ENCODE data around the gene ATP6V1F.

The ATP6V1F gene

DNA sequence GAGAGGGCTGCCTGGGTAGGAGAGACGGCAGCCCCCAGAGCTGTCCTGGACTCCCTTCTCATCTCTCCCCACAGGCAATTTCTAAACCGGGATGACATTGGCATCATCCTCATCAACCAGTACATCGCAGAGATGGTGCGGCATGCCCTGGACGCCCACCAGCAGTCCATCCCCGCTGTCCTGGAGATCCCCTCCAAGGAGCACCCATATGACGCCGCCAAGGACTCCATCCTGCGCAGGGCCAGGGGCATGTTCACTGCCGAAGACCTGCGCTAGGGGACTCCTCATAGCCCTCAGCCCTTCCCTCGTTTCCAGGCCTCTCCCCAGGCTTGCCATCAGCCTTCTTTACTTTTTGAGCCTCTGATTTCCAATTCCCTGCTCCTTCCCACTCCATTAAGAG is 2.6 kb downstream of the ATP6V1F start:
- no peak overlapping the region for H3K9ac ChIP-seq (ENCODE audit: low read length)

DNA sequence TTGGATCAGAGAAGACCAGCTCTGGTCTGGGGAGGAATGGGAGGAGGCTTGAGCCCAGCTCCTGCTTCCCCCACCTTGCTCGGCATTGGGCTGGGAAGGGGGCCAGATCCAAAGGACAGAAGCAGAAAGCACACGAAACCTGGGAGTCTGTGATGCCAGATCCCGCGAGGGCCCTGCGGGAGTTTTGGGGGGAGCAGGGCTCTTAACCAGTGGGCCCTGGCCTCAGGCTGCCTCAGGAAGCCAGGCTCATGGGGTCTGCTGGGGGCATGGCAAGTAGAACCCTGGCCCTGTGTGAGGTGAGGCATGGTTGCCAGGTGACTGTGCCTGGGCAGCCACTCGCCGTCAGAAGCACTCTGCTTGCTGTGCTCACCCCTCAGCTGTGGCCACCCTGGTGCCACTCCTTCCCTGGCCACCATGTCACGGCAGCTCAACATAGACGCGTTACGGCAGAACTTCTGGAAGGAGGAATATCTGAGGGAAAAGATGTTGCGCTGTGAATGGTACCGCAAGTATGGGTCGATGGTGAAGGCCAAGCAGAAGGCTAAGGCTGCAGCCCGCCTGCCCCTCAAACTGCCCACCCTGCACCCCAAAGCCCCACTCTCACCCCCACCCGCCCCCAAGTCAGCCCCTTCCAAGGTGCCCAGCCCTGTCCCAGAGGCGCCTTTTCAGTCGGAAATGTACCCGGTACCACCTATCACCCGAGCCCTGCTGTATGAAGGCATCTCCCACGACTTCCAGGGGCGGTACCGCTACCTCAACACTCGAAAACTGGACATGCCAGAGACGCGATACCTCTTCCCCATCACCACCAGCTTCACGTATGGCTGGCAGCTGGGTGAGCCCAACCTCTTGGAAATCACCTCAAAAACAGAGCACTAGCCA is 3.6 kb downstream of the ATP6V1F start:
- Histone ChIP-seq H3F3A (ENCODE audit: insufficient read depth) (no peaks in the 10 kb centered on the region), H3K36me3 (ENCODE audit: low read length) (no peaks in the 10 kb centered on the region), H4K20me1 (ENCODE audit: low read depth, low read length) (no peaks in the 10 kb centered on the region), H3K27me3 (ENCODE audit: low read length) (no peaks in the 10 kb centered on the region), H3K9me2 (replicated peaks; ENCODE audit: insufficient read depth, low read length) (no peaks in the 10 kb centered on the region), H3K4me2 (ENCODE audit: low read depth, low read length, poor library complexity, severe bottlenecking) (no peak overlapping the region), H3K4me3 (ENCODE audit: insufficient read depth, low read length, poor library complexity, severe bottlenecking) (no peak overlapping the region), H2AFZ (ENCODE audit: low read depth, low read length, severe bottlenecking) (no peak overlapping the region), H3K79me2 (ENCODE audit: insufficient read depth, low read length) (peaks cover 14% of the 10 kb centered on the region), H3K27ac (ENCODE audit: low read depth, low read length) (no peak overlapping the region), H3K9ac (ENCODE audit: low read length) (no peak overlapping the region), H3K9me3 (ENCODE audit: insufficient read depth, low read length) (no peaks in the 10 kb centered on the region)
- TF ChIP-seq EZH2phosphoT487 (conservative IDR thresholded peaks at IDR 0.05; ENCODE audit: low read length), result no peak
- TF ChIP-seq, protein P1, sequence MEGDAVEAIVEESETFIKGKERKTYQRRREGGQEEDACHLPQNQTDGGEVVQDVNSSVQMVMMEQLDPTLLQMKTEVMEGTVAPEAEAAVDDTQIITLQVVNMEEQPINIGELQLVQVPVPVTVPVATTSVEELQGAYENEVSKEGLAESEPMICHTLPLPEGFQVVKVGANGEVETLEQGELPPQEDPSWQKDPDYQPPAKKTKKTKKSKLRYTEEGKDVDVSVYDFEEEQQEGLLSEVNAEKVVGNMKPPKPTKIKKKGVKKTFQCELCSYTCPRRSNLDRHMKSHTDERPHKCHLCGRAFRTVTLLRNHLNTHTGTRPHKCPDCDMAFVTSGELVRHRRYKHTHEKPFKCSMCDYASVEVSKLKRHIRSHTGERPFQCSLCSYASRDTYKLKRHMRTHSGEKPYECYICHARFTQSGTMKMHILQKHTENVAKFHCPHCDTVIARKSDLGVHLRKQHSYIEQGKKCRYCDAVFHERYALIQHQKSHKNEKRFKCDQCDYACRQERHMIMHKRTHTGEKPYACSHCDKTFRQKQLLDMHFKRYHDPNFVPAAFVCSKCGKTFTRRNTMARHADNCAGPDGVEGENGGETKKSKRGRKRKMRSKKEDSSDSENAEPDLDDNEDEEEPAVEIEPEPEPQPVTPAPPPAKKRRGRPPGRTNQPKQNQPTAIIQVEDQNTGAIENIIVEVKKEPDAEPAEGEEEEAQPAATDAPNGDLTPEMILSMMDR (IDR thresholded peaks at IDR 0.05; ENCODE audit: insufficient read depth, low read length, poor library complexity, severe bottlenecking), result no peak

More for the DNA sequence above, 2.6 kb downstream of the ATP6V1F start:
- Histone ChIP-seq H3K36me3 (ENCODE audit: low read length) (no peaks in the 10 kb centered on the region), H3K9me2 (replicated peaks; ENCODE audit: insufficient read depth, low read length) (no peaks in the 10 kb centered on the region), H3K9me3 (ENCODE audit: insufficient read depth, low read length) (no peaks in the 10 kb centered on the region), H3K79me2 (ENCODE audit: insufficient read depth, low read length) (peaks cover 14% of the 10 kb centered on the region), H4K20me1 (ENCODE audit: low read depth, low read length) (no peaks in the 10 kb centered on the region), H3K27ac (ENCODE audit: low read depth, low read length) (no peak overlapping the region), H3K27me3 (ENCODE audit: low read length) (no peaks in the 10 kb centered on the region), H3K4me2 (ENCODE audit: low read depth, low read length, poor library complexity, severe bottlenecking) (no peak overlapping the region), H2AFZ (ENCODE audit: low read depth, low read length, severe bottlenecking) (no peak overlapping the region), H3F3A (ENCODE audit: insufficient read depth) (no peaks in the 10 kb centered on the region), H3K4me3 (ENCODE audit: insufficient read depth, low read length, poor library complexity, severe bottlenecking) (no peak overlapping the region)
- TF ChIP-seq EZH2phosphoT487 (conservative IDR thresholded peaks at IDR 0.05; ENCODE audit: low read length), result no peak

DNA sequence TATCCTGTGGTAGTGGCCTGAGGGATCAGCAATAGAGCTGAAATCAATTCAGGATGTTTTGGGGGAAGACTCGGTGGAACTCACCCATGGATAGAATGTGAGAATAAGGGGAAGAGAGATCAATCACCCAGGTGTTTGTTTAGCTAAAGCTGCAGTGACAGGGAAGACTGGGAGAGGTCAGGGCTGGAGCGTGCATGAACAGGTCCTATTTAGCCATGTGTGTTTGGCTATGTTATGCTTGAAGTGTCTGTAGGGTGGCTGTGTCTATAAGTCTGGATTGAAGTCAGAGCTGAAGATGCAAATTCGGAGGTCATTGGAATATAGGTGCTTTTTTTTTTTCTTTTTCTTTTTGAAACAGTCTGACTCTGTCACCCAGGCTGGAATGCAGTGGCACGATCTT is 4.6 kb downstream of the ATP6V1F start:
- no peak for TF ChIP-seq EZH2phosphoT487 (conservative IDR thresholded peaks at IDR 0.05; ENCODE audit: low read length)
- Histone ChIP-seq H2AFZ (ENCODE audit: low read depth, low read length, severe bottlenecking) (no peak overlapping the region), H3F3A (ENCODE audit: insufficient read depth) (peaks cover 4% of the 10 kb centered on the region; the same call in 1 of the 2 replicates), H3K79me2 (ENCODE audit: insufficient read depth, low read length) (peaks cover 14% of the 10 kb centered on the region), H3K4me3 (ENCODE audit: insufficient read depth, low read length, poor library complexity, severe bottlenecking) (no peak overlapping the region), H3K4me2 (ENCODE audit: low read depth, low read length, poor library complexity, severe bottlenecking) (no peak overlapping the region), H3K9me3 (ENCODE audit: insufficient read depth, low read length) (no peaks in the 10 kb centered on the region), H3K9ac (ENCODE audit: low read length) (no peak overlapping the region), H3K36me3 (ENCODE audit: low read length) (no peaks in the 10 kb centered on the region), H3K27ac (ENCODE audit: low read depth, low read length) (no peak overlapping the region), H3K9me2 (replicated peaks; ENCODE audit: insufficient read depth, low read length) (no peaks in the 10 kb centered on the region), H3K27me3 (ENCODE audit: low read length) (no peaks in the 10 kb centered on the region), H4K20me1 (ENCODE audit: low read depth, low read length) (no peaks in the 10 kb centered on the region)

DNA sequence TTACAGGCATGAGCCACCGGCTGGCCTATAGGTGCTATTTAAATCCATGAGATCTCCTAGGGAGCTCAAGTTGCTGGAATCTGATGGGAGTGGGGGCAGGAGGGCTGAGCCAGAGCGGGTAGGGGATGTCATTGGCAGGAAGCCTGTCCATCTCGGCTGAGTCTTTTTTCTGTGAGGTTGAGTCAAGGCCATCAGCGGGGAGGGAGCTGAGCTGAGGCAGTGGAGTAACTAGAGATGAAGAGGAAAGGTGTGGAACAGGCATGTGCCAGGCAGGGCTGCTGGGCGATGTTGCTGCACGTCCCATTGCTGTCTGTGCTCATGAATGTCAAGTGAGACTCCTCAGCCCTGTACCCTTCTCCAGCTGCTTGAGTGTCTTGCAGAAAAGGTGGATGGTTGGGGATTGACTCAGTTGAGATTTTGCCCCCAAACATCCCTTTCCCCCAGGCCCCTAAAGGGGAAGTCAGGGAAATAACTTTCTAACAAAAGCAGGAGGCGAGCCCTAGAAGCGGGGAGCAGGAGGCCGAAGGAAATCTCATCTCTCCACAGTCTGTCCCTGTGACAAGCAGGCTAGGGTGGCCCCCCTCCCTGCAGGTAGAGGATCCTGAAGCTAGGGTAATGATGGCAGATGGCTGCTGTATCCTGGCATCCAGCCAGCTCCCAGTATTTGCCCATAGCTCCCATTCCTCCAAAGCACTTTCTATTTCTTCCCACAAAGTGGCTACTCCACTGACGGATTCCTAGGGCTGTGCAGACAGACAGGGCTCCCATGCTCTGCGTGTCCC is 5.4 kb downstream of the ATP6V1F start:
- Histone ChIP-seq H3K27ac (ENCODE audit: low read depth, low read length) (no peak overlapping the region), H2AFZ (ENCODE audit: low read depth, low read length, severe bottlenecking) (no peak overlapping the region), H3K27me3 (ENCODE audit: low read length) (no peaks in the 10 kb centered on the region), H3K4me2 (ENCODE audit: low read depth, low read length, poor library complexity, severe bottlenecking) (no peak overlapping the region), H3F3A (ENCODE audit: insufficient read depth) (peaks cover 4% of the 10 kb centered on the region; the same call in 1 of the 2 replicates), H3K4me3 (ENCODE audit: insufficient read depth, low read length, poor library complexity, severe bottlenecking) (no peak overlapping the region), H3K9ac (ENCODE audit: low read length) (no peak overlapping the region), H3K79me2 (ENCODE audit: insufficient read depth, low read length) (peaks cover 11% of the 10 kb centered on the region), H3K9me3 (ENCODE audit: insufficient read depth, low read length) (no peaks in the 10 kb centered on the region), H4K20me1 (ENCODE audit: low read depth, low read length) (no peaks in the 10 kb centered on the region), H3K9me2 (replicated peaks; ENCODE audit: insufficient read depth, low read length) (no peaks in the 10 kb centered on the region), H3K36me3 (ENCODE audit: low read length) (no peaks in the 10 kb centered on the region)
- no peak for TF ChIP-seq EZH2phosphoT487 (conservative IDR thresholded peaks at IDR 0.05; ENCODE audit: low read length)
- TF ChIP-seq, protein P1 (IDR thresholded peaks at IDR 0.05; ENCODE audit: insufficient read depth, low read length, poor library complexity, severe bottlenecking), result no peak

Measured in SU-DHL-6 (cell line).